MCF 10A (cell line): Measurements from ENCODE around the gene SOWAHB. TPM values are rescaled to one million over a fixed set of nuclear protein-coding genes. Genes with fewer than 3 reads are reported as not detected.

Experiments used
- BruUV-seq: library from RNA; stranded (reverse); fragments of 400-500 nt; replicated peaks from 2 replicates; lab custom pipeline; 2021; lab: Mats Ljungman, UMichigan
- CTCF ChIA-PET: fragments of 300-600 bp; sonication (Branson Sonifier 250); formaldehyde crosslinking; extraction: SDS; loops from one replicate; lab custom pipeline; 2021; ENCODE audit warnings: antibody characterized with exemption, inconsistent platforms; lab: Yijun Ruan, JAX
- POLR2A ChIA-PET: fragments of 300-600, 350-650 bp; sonication (Branson Sonifier 250); formaldehyde crosslinking; extraction: SDS; loops from one replicate; lab custom pipeline; 2020; ENCODE audit warnings: antibody characterized with exemption, inconsistent platforms; lab: Yijun Ruan, JAX
- DNase-seq: peaks from one replicate; pipeline ENCODE4 v3.0.0-alpha.2; 2018; ENCODE audit not compliant: unreplicated experiment
- H3K27ac Mint-ChIP-seq: one replicate; pipeline ENCODE4 v1.8.0; 2022; ENCODE audit warnings: mild to moderate bottlenecking, low read depth, mixed read lengths; ENCODE audit not compliant: unreplicated experiment
- H3K27me3 Mint-ChIP-seq: one replicate; pipeline ENCODE4 v1.8.0; 2022; ENCODE audit warnings: mixed read lengths; ENCODE audit not compliant: insufficient read depth, unreplicated experiment
- H3K36me3 Mint-ChIP-seq: one replicate; pipeline ENCODE4 v1.8.0; 2022; ENCODE audit warnings: mild to moderate bottlenecking, moderate library complexity, mixed read lengths; ENCODE audit not compliant: insufficient read depth, unreplicated experiment
- H3K4me1 Mint-ChIP-seq: one replicate; pipeline ENCODE4 v1.8.0; 2022; ENCODE audit warnings: mixed read lengths; ENCODE audit not compliant: insufficient read depth, unreplicated experiment
- H3K4me3 Mint-ChIP-seq: one replicate; pipeline ENCODE4 v1.8.0; 2022; ENCODE audit warnings: mild to moderate bottlenecking, moderate library complexity, mixed read lengths; ENCODE audit not compliant: unreplicated experiment
- H3K9me3 Mint-ChIP-seq: one replicate; pipeline ENCODE4 v1.8.0; 2022; ENCODE audit warnings: mixed read lengths; ENCODE audit not compliant: unreplicated experiment
- CTCF ChIP-seq: fragments of 200-600 bp; IDR thresholded peaks from one replicate; pipeline ENCODE4 v1.8.0; 2022; ENCODE audit warnings: antibody characterized with exemption, mild to moderate bottlenecking; ENCODE audit not compliant: unreplicated experiment
- intact Hi-C: fragments of 100-400 bp; cut with micrococcal nuclease; formaldehyde crosslinking; loops from 2 replicates; pipeline ENCODE4 v1.14.1; 2022
- total RNA-seq: library from RNA; stranded (reverse); gene quantifications from 2 replicates; pipeline ENCODE4 v1.2.3, GENCODE V29; 2022

The SOWAHB gene
- total RNA-seq, 1 experiment from 2014 or later = 0.58 TPM

DNA sequence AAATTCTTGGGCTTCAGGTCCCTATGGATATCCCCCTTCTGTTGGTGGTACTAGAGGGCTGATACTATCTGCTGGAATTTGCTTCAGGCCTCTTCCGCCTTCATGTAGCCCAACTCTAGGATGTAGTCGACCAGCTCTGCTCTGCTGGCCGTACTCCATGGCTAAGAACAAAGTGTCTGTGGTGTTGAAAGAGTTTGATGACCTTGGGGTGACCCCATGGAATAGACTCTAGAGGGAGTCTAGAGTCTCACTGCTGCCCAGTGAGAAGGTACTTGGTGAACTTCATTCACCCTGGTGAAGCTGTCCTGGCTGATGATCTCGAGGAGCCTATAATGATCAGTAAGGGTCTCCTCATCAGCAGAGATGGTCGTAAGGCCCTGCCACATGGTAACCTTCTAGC lies 11.7 kb downstream of the SOWAHB start:
- intact Hi-C loops = no loop called here
- Mint-ChIP-seq H3K4me3 (no peak overlapping the region), H3K36me3 (no peaks in the 10 kb centered on the region), H3K27me3 (no peaks in the 10 kb centered on the region), H3K9me3 (no peaks in the 10 kb centered on the region), H3K4me1 (no peaks in the 10 kb centered on the region), H3K27ac (no peak overlapping the region)
- ChIA-PET CTCF (interaction anchor here (0.6 to 1.3 kb wide), 2 partner anchors 12 to 14 kb away, joined by 3 to 5 read pairs; no protein-coding TSS in a partner anchor), POLR2A (interaction anchor here (0.6 to 1.1 kb wide), 2 partner anchors 11 to 54 kb away, joined by 3 to 4 read pairs; no protein-coding TSS in a partner anchor)
- no TSS peak for BruUV-seq
- no peak for TF ChIP-seq CTCF
- no peak for DNase-seq

DNA sequence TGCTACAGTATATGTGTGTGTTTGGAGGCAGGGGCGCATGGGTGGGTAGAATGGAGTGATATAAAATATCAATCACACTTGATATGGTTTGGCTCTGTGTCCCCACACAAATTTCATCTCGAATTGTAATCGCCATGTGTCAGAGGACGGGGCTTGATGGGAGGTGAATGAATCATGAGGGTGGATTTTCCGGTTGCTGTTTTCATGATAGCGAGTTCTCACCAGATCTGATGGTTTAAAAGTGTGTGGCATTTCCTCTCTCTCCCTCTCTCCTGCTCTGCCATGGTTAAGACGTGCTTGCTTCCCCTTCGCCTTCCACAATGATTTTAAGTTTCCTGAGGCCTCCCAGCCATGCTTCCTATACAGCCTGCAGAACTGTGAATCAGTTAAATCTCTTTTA lies 14.8 kb downstream of the SOWAHB start:
- intact Hi-C loops = no loop called here
- H3K27ac Mint-ChIP-seq = no peak overlapping the region

GRCh38 chr4:76882630-76883029 lies 15.3 kb downstream of the SOWAHB start:
- no peak overlapping the region for H3K4me3 Mint-ChIP-seq
- H3K9me3 Mint-ChIP-seq = no peaks in the 10 kb centered on the region
- H3K4me1 Mint-ChIP-seq = no peaks in the 10 kb centered on the region
- intact Hi-C loops = no loop called here
- no peak for DNase-seq
- POLR2A ChIA-PET = no interaction called here
- no TSS peak for BruUV-seq
- no peak for TF ChIP-seq CTCF
- H3K27ac Mint-ChIP-seq = no peak overlapping the region
- H3K36me3 Mint-ChIP-seq = no peaks in the 10 kb centered on the region
- H3K27me3 Mint-ChIP-seq = no peaks in the 10 kb centered on the region
- CTCF ChIA-PET = no interaction called here

More for the DNA sequence above, 14.8 kb downstream of the SOWAHB start:
- Mint-ChIP-seq H3K4me1 (no peaks in the 10 kb centered on the region), H3K4me3 (no peak overlapping the region), H3K36me3 (no peaks in the 10 kb centered on the region), H3K27me3 (no peaks in the 10 kb centered on the region), H3K9me3 (no peaks in the 10 kb centered on the region)
- CTCF ChIA-PET = no interaction called here
- no TSS peak for BruUV-seq
- TF ChIP-seq CTCF = no peak
- no peak for DNase-seq
- POLR2A ChIA-PET = no interaction called here

DNA sequence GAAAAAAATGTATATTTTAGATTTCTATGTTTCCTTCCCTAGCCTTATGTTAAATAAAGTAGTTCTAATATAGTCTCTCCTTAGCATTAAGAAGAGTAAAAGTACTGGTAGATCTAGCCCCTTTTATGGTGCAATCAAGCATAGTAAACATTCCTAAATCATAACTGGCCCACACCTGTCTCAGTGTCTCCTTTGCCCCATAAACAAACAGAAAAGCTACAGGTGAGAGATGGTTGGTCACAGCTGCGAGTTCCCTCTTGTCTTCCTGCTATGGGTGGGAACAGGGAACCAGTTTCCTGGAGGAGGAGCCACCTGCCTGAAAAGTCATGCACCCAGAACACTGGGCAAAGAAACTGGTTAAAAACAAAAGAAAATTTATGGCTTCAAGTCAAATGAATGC lies 16.6 kb downstream of the SOWAHB start:
- TF ChIP-seq CTCF = no peak
- peak; percentile 40 for DNase-seq
- Mint-ChIP-seq H3K27me3 (no peaks in the 10 kb centered on the region), H3K4me1 (no peaks in the 10 kb centered on the region), H3K4me3 (no peak overlapping the region), H3K9me3 (no peaks in the 10 kb centered on the region), H3K27ac (no peak overlapping the region), H3K36me3 (no peaks in the 10 kb centered on the region)
- no TSS peak for BruUV-seq
- POLR2A ChIA-PET = interaction anchor here (1.0 kb wide), 1 partner anchor 11 kb away, joined by 3 read pairs; no protein-coding TSS in a partner anchor
- CTCF ChIA-PET = interaction anchor here (0.6 kb wide), 1 partner anchor 58 kb away, joined by 3 read pairs; no protein-coding TSS in a partner anchor
- intact Hi-C loops = no loop called here
